ENCODE measurements around the gene RPTOR.

The RPTOR gene

DNA sequence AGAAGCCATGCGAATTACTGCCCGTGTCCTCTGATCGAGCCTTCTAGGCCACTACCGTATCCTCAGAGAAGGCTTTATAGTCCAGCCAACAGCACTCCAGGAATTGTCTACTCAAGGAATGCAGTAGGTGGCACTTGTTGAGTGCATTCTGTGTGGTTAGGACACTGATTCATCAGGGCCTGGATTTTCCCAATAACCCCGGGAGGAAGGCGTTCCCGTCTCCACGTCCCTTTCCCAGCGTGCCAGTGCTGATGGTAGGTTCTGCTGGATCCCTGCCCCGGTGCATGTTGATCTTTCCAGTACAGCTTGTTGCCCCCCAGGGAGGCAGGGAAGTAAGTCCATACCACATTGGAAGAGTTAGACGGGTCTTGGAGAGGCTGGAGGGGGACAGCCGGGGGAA lies 122.2 kb downstream of the RPTOR start:
- no peak for DNase-seq (ENCODE audit: low spot score)

DNA sequence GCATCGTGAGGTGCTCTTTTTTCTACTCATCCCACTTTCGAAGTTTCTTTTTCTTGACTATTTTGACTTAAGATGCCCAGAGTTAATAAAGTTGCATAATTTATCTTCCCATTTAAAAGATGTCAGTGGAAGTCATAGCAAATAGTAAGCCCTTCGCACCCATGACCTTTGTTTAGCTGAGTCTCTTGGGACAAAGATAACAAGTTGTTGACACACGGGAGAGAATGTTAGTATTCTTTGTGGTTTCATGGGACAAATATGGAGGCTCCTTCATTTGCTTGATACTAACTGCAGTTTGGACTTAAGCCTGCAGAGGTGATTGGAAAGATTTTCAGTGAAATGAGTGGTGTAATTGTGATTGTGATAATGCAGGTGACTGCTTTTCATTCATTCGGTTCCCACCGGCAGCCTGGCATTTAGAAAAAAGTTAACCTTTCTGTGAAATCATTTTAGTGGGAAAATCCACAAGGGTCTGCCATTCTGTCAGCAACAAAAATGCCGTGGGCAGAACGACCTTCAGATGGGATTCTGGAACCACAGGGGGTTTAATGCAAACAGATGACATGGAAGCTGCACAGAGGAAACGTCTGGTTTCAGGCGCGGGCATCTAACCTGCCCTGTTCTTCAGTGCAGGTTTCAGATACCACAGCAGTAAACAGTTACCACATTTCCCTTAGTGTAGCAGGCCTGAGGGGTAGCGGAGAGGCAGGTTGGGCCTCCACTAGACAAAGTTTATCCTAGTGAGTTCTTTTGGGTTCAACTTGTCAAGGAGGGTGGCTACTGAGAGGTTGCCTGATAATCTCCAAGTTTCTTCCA lies 123.0 kb downstream of the RPTOR start:
- no peak for DNase-seq (ENCODE audit: low spot score)

DNA sequence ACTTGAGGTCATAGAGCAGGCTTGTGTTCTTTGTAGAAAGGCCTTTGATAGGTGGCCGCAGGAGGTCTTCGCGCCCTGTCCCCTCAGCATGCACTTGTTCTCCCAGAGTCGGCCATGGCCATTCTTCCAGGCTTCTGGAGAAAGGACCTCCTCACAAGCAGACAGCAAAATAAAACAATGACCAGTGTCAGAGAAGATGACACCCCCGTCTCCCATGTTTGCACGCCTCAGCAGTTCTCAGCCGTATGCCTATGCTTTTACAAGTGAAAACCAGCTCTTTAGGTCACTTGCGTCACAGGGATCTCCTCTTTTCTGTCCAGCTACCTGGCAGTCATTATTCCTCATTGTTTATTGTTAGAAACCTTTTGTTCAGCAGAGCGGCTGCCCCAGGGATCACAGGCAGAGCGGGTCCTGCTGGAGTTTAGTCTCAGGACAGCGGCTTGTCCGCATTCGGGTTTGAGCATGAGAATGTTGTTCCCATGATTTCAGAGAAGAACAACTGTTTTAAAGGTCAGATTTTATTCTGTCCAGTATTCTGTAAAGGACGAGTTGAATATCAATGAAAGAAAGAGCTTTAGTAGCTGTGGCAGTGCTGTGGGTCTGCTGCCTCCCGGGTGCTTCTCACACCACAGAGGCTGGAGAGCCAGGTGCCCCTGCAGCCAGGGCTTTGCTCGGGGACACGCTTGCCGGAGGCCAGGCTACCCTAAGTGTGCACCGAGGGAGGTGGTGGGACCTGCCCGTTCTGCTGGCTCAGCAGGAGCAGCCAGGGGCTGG lies 123.9 kb downstream of the RPTOR start:
- no peak for DNase-seq (ENCODE audit: low spot score)

DNA sequence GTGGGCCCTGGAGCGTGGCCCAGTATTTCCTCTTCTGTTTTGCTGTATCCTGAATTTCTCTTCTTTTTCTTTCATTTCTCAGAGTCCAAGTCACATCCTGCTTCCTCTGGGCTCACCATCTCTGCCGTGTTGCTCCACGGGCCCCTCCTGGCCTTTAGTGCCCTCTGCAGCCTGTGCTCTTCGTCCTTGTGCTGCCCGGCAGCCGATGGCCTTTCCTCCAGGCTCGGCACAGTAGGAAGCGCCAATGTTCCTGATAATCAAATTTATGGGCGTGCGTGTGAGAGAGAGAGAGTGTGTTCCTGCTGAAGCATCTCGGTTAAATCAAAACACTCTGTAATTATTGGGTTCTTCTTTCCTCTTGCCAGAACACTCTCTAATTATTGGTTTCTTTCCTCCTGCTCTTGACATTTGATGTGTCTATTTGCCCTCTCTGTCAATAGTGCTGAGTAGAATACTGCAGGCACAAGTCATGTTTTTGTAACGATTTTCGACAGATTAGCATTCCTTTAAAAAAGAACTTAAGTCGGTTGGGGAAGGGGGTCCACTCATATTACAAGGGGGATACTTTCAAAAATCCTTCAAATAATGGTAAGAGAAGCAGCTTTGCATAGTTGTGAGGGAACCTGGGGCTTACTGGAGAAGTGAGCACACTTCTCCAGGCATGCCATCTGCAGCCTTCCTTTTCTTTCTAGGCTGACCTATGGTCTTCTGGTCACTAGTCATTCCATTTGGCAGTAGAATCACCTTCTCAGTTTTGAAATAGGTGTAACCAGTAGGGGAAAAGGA lies 126.6 kb downstream of the RPTOR start:
- no peak for DNase-seq (ENCODE audit: low spot score)

DNA sequence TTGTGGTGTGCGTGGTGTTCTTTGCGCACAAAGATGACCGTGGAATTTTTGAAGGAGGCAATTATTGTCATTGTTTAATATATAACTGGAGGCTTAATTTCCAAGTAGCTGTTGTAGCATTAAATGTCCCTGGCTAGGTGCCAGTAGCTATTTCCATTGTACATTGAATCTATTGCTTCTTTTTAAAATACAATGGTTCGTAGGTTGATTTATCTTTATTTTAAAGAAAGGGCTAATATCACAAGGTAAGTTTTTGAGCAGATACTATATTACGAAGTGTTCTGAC lies 127.1 kb downstream of the RPTOR start:
- no peak for DNase-seq (ENCODE audit: low spot score)

DNA sequence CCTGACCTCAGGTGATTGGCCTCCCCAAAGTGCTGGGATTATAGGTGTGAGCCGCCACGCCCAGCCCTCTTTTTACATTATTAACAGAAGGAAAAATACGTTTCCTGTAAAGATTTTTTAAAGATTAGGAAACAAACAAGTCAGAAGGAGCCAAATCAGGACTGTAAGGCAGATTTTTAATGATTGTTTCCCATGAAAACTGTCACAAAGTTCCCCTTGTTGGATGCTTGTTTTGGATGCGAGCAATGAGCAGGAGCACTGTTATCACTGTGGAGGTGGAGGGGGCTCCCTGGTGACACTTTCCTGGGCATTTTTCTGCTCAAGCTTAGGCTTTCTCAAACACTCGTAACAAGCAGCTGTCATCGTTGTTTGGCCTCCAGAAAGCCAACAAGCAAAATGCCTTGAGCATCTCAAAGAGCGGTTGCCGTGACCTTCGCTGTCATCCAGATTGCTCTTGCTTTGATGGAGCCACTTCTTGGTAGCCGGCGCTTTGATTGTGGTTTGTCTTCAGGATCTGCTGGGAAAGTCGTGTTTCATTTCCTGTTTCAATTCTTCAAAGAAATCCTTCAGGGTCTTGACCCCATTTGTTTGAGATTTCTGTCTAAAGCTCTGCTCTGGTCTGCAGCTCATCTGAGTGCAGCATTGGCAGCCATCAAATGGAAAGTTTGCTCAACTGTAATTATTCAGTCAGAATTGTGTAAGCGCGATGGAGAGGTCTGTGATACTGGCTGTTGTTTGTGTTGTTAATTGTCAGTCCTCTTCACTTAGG lies 128.7 kb downstream of the RPTOR start:
- no peak for DNase-seq (ENCODE audit: low spot score)

DNA sequence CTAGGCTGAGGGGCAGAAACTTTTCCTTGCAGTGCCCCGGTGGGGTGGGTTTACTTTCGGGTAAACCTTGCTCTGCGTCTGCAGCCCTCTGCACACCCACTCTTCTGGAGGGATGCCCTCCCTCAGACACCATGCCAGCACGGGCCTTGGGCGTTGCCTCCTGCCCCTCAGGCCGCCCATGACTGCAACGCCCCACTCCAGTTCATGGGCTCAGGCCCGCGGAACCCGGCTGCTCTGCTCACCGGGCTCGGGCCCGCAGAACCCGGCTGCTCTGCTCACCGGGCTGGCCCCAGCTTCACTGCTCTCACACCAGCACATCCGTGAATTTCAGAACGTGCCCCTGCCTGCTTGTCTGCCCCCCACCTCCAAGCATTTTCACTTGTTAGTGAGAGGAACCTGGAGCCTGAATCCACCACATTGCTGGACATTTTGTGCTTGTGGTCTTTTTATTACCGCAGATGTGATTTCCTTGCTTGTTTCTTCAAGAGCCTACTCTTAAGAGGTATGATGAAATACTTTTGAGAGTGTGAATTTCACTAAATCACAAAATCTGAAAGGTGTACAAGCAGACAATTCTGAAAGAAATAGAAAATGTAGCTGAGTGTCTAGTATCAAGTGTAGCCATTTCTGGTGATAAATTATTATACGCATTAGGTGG lies 130.9 kb downstream of the RPTOR start:
- DNase-seq (ENCODE audit: low spot score): no peak

DNA sequence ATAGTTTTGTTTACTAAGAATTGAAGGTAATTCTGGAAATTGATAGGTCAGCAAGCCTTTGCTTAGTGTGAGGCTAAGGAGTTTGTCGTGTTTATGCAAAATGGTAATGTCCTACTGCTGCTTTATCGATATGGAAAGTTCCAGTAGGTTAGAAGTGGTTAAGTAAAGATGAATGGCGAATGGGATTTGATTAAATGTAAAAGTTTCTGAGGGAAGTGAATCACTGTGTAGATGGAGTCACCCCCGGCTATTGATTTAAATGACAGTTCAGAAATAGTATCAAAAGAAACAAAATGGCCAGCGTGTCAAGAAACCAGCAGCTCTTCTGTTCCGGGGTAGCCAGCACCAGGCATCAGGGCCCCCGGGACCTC lies 131.4 kb downstream of the RPTOR start:
- DNase-seq (ENCODE audit: low spot score): no peak

DNA sequence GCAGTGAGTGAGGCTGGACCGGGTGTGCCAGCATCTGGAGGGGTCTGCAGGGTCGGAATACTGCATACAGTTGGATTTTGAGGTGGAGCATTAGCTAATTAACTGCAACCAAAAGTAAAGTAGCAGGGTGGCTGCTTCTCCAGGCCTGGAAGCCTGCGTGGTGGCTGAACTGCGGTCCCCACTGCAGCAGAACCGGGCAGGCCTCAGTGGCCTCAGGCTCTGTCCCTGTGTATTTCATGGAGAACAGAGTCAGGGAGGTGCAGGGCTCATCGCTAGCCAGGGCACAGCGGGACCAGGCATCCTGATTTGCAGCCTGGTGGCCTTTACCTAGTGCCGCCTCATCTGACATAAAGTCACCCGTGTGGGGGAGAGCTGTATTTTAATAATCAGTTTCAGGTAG lies 131.9 kb downstream of the RPTOR start:
- DNase-seq (ENCODE audit: low spot score): no peak

DNA sequence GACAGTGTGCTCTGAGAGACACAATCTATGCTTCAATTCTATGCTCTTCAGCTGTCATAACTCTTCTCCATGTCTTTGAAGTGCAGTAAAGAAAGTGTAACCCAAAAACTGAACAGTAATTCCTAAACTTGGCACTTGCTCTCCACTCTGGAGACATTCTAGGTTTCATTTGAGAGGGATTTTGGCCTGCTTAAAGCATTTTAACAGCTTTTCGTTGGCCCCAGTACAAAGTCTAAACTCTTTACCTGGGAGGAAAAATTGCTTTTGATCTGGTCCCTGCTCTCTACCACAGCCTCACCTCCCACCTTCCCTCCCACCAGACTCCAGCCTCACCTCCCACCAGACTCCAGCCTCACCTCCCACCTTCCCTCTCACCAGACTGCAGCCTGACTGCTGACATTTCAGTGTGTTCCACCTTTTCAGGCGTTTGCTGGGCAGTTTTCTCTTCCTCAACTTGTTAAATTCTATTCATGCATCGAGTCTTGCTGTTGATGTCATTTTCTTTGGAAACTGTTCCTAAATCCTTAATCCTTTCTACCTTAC lies 132.6 kb downstream of the RPTOR start:
- DNase-seq (ENCODE audit: low spot score): no peak

DNA sequence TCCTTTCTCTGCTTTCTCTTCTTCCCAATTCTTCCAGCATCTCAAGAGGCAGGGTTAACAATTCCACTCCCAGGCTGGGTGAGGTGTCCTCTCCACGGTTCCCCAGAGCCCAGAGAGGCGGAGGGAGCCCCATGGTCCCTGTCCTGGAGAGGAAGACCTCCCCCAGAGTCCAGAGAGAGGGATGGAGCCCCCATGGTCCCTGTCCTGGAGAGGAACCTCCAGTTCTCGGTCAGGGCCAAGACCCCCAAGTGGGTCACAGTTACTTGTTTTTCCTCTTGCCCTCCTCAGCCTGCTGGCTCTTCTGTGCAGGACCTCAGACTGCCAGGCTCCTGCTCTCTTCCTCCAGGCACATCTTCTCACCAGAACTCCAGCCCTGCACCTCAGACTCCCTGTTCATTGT lies 135.2 kb downstream of the RPTOR start:
- DNase-seq (ENCODE audit: low spot score): no peak

DNA sequence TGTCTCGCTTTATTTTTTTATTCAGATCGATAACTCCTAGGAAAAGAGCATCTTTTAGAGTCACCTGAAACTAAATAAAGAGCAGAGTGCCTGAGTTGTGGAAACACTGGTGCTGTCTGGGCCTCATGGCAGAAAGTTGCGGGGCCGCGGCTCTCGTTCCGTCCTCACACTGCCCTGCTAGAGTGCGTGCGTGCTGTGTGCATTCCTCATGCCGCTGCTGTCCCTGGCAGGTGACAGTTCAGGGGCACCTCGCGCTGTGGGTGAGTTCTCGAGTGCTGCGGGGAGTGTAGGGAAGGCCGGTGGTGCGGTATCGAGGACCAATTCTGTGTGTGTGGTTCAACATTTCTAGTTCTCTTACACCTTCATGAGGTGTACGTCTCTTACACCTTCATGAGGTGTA lies 136.6 kb downstream of the RPTOR start:
- DNase-seq (ENCODE audit: low spot score): no peak

DNA sequence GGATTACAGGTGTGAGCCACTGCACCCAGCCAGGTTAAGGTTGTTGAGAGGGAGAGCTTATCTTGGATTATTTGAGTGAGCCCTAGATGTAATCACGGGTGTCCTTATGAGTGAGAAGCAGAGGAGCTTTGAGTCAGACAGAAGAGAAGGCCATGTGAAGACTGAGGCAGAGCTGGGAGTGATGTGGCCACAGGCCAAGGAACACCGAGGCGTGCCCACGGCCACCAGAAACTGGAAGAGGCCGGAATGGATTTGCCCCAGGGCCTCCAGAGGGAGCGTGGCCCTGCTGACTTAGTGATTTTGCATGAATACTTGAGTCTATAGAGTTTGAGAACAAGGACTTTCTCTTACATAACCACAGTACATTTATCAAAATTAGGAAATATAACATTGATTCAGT lies 137.7 kb downstream of the RPTOR start:
- no peak for DNase-seq (ENCODE audit: low spot score)

DNA sequence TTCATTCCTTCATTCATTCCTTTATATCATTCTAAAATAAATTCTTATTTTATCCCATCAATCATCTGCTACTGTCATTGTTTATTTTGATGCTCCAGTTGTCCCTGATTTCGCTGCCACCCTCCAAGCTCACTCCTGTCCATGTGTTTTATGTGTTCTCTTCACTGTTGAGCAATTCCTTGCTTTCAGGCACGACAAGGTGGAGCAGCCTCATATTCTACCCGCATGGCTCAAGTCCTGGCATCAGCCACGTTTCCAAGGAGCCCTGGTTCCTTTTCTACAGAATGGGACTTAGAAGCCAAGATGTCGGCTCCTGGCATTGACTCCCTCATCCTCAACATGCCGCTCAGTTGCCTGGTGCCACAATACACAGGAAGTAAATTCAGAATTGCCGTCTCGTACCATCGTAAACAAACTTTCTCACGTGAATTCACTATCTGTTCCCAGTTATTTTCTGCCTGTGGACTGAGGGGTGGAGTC lies 139.0 kb downstream of the RPTOR start:
- DNase-seq (ENCODE audit: low spot score): no peak

DNA sequence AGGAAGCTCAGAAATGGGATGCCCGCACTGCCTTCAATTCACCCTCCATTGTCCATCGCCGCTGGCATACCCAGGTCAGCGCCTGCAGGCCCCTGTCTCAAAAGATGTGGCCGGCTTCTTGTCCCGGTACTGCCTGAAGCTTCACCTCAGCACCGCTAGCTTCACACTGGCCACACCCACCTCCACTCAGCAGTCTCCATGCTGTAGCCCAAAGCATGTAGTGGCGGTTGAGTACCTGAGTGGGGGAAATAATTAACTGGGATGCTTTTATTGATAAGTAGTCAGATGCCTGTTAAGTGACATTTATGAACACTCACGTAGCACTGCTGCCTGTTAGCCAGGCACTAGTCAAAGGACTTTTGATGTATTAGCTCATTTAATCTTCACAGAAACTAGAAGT lies 143.2 kb downstream of the RPTOR start:
- DNase-seq (ENCODE audit: low spot score): no peak

DNA sequence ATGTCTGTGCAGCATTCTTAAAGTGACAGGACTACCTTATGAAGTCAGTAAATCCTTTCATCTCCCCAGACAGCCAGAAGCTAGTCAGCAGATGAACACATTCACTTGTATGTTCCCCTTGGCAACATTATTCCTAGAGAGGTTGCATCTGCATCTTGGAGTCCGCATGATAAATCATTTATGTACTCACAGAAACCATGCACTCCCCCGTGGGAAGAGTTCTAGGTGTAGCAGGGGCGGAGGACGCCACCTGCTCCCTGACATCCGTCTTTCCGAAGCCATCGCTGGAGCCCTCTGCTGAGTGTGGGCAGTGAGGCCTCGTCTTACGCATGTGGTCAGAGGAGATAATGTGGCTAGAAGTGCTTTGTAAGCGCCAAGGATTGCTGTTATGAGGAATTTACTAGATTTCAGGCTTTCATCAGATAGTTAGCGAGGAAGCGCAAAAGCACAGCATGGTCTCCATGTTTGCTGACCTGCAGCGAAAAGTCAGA lies 144.5 kb downstream of the RPTOR start:
- no peak for DNase-seq (ENCODE audit: low spot score)

DNA sequence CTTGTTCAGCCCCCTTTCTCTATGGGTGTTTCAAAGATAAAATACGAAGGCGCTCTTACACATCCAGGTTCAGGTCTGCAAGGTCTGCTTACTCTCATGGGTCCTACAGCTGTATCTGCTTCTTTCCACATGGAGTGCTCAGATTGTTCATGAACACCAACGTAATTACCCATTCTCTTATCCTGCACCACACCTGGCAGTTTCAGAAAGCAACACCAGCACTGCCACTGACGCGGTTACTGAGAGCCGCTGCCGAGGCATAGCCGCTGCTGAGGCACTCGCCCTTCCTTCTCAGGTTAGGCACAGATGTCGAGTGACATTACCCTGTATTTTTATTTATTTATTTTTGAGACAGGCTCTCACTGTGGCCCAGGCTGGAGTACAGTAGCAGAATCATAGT lies 147.1 kb downstream of the RPTOR start:
- no peak for DNase-seq (ENCODE audit: low spot score)

DNA sequence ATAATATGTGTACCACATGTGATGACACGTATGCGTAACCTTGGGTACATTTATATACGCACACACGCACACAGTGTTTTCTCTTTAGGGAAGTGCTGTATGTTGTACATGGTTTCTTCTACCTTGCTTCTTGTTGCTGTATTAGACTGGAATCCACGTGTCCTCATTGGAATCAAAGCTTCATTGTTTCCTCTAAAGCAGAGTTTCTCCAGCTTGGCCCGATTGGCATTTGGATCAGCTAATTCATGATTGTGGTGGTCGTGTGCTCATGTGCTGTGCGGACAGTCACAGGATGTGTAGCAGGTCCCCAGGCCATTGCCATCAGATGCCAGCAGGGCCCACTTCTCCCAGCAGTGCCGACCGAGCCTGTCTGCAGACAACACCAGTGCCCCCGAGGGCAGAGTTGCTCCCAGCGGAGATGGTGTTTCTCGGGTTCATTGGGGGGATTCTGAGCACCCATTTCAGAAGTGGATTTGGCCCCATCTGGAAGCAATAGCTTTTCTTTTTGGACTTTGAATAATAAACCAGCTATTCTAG lies 148.4 kb downstream of the RPTOR start:
- DNase-seq (ENCODE audit: low spot score): no peak

DNA sequence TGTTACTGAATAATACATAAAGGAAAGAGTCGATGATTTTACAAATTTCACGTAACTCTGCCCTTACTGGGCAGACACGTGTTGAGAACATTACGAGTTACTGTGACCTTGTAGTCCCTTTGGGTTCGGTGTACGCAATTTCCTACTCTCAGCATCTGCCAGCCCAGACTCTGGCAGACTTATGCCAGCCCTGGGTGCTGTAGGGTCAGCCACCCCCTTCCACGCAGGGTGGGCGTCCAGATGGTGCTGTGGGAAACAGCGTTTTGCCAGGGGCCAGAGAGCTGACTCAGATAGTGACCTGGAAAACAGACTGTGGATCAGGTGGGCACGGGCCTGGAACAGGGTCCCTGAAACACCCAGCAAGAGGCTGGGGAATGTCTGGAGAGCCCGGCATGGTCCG lies 148.9 kb downstream of the RPTOR start:
- no peak for DNase-seq (ENCODE audit: low spot score)

DNA sequence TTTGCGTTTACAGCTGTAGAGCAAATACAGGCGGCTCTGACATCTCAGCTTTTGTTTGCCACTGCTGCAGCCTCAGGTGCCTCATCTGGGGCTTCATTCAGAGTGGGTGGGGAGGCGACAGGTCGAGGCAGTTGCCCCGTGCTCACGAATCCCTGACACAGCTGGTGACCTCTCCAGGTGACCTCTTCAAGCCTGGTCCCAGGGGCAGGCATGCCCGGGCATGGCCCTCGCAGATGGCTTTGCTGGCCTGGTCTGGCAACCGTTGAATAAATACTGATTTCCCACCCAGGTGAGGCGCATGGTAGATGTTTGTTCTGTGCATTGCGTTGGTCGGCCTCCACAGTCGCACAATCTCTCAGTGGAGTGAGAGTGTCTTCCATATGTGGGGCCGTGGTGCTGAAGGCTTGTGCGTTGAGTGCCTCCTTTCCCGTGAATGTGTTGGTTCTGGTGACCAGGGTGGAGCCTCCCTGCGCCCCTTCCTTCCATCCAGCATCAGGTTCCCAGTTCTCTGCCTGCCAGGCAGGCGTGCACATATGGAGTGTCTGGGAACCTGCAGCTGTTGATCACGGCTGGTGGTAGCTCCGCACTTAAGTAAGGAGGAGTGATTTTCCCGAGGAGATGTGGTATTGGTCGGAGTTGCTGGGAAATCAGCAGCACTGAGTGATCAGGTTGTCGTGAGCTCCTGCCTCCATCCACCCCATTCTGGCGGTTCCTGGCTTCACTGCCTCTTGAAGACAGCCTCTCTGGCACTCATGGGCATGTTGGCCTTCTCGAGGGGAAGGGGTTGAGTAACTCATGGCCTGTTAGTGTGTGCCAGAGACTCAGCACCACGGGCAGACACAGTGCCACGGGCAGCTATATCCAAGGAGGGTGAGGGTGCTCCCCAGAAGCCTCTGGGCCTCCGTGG lies 149.7 kb downstream of the RPTOR start:
- no peak for DNase-seq (ENCODE audit: low spot score)
